OCI-LY7 (cell line): Measurements from ENCODE around the gene FAM83B.

Experiments
- CTCF ChIP-seq: fragments of 200-600 bp; sonication (generic); conservative IDR thresholded peaks from 2 replicates; pipeline ENCODE4 v1.5.1; 2014; ENCODE audit warnings: mild to moderate bottlenecking, antibody characterized with exemption, low read length, moderate library complexity, mixed read lengths
- EZH2phosphoT487 ChIP-seq: fragments of 200-600 bp; sonication (generic); IDR thresholded peaks from 2 replicates; pipeline ENCODE4 v1.6.1; 2018; ENCODE audit warnings: low read depth, borderline replicate concordance, mild to moderate bottlenecking, mixed run types, antibody characterized with exemption, low read length, moderate library complexity, mixed read lengths

GRCh38 chr6:54873599-54873998, 27.0 kb downstream of the FAM83B start:
- TF ChIP-seq EZH2phosphoT487 (no peak), CTCF (no peak)
